A204.1 (cell line): ENCODE results near the gene IFI44L.

ENCODE experiments used
- FAIRE-seq: peaks from 2 replicates; lab custom pipeline; 2012; peaks lifted over from hg19 to GRCh38; lab: Jason Lieb, UNC

IFI44L gene

DNA sequence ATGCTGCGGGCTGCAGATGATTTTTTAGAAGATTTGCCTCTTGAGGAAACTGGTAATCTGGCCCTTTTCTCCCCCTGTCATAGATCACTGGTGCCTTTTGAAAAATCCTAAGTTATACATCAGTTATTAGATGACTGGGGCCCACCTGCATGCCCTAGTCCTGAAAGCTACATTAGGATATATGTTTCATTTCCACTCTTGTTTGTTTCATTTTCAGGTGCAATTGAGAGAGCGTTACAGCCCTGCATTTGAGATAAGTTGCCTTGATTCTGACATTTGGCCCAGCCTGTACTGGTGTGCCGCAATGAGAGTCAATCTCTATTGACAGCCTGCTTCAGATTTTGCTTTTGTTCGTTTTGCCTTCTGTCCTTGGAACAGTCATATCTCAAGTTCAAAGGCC, 21.3 kb downstream of the IFI44L start:
- FAIRE-seq, result no peak

DNA sequence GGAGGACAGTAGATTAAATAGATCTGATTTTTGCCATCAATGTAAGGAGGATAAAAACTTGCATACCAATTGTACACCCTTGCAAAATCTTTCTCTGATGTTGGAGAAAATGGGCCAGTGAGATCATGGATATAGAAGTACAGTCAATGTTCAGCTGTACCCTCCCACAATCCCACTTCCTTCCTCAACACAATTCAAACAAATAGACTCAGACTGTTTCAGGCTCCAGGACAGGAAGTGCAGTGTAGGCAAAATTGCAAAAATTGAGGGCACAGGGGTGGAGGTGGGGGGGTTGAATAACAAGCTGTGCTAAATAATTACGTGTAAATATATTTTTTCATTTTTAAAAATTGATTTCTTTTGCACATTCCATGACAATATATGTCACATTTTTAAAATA, 25.5 kb downstream of the IFI44L start:
- FAIRE-seq, result no peak

DNA sequence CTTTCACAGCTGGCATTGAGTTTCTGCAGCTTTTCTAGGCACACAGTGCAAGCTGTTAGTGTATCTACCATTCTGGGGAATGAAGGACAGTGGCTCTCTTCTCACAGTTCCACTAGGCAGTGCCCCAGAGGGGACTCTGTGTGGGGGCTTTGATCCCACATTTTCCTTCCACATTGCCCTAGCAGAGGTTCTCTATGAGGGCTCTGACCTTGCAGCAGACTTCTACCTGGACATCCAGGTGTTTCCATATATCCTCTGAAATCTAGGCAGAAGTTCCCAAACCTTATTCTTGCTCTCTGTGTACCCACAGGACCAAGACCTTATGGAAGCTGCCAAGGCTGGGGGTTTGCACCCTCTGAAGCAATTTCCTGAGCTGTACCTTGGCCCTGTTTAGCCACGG, 27.0 kb downstream of the IFI44L start:
- FAIRE-seq, result no peak

DNA sequence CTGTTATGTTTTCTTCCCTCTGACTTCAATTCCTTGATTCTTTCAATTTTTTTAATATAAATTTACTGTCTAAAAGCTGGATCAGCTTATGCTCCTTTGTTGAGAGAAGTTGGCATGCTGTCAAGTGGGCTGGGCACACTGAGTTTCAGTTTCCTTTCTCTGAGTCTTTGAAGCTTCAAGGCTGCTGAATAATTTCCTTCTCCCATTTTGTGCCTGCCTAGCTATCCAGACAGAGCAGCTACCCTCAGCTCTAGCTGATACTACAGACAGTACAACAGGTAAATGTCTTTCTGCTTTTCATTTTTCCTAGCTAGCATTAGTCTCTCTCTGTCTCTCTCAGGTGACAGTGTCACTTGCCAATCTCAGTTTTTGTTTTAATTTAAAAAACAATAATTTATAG, 29.4 kb downstream of the IFI44L start, which contains the start of gene IFI44:
Gene IFI44 (plus strand): TSS at position 204 of the 400 bp plus-strand sequence. CDS start 365 bp downstream, outside the sequence.
- FAIRE-seq, result no peak

DNA sequence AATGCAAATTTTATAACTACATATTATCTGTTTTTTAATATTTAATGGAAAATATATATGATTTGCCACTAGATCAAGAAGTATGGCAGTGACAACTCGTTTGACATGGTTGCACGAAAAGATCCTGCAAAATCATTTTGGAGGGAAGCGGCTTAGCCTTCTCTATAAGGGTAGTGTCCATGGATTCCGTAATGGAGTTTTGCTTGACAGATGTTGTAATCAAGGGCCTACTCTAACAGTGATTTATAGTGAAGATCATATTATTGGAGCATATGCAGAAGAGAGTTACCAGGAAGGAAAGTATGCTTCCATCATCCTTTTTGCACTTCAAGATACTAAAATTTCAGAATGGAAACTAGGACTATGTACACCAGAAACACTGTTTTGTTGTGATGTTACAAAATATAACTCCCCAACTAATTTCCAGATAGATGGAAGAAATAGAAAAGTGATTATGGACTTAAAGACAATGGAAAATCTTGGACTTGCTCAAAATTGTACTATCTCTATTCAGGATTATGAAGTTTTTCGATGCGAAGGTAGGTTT, 29.9 kb downstream of the IFI44L start:
- FAIRE-seq, result no peak

DNA sequence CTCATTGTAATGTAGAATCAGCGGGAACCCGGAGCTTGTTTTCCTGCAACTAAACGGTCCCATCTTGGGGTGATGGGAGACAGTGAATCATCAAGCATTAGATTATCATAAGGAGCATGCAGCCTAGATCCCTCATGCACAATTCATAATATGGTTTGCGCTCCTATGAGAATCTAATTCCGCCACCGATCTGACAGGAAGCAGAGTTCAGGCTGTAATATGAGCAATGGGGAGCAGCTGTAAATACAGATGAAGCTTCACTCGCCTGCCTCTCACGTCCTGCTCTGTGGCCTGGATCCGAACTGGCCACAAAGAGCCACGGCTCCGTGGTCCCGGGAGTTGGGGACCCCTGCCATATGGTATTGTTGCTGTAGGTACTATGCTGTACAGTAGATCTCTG, 31.0 kb downstream of the IFI44L start:
- FAIRE-seq, result no peak

DNA sequence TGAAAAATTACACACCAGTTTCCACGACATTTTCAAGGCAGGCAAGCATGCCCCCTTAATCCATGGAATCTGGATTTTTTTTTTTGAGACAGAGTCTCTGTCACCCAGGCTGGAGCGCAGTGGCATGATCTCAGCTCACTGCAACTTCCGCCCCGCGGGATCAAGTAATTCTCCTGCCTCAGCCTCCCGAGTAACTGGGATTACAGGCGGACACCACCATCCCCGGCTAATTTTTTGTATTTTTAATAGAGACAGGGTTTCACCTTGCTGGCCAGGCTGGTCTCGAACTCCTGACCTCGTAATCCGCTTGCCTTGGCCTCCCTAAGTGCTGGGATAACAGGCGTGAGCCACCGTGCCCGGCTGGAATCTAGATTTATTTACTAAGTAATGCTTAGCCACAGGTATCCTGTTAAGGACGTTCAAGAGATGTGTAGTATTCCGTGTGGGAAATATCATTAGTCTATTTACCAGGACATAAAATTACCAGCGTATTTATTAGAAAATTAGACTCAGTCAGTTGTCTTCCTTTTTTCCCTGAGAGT, 31.8 kb downstream of the IFI44L start:
- FAIRE-seq, result no peak

DNA sequence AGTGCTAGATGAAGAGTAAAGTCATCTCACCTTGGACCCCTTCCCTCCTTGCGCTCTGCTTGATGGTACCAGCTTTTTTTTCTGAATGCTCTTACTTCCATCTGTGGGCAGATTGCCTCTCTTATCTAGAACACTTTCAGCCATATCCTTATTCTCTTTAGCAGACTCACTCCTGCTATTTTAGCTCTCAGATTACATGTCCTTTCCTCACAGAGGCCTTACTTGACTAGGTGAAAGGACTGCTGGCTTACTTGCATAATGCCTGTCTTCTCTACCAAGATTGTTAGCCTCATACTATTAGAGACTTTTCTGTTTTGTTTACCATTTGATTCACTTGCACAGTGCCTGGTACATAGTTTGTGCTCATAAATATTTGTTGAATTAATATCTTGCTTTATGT, 38.7 kb downstream of the IFI44L start:
- no peak for FAIRE-seq

DNA sequence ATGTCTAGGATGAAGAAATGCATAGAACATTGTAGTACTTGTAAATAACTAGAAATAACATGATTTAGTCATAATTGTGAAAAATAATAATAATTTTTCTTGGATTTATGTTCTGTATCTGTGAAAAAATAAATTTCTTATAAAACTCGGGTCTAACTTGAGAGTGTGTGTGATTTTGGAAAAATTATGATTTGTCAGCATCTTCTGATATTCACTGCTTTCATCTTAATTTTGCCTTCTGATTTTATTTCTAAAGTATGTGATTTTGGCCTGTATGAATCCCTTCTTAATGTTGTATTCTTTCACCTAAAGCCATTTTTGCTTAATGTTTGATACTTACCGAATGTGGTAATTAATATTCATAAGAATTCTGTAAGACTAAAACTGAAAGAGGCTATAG, 43.7 kb downstream of the IFI44L start:
- no peak for FAIRE-seq

DNA sequence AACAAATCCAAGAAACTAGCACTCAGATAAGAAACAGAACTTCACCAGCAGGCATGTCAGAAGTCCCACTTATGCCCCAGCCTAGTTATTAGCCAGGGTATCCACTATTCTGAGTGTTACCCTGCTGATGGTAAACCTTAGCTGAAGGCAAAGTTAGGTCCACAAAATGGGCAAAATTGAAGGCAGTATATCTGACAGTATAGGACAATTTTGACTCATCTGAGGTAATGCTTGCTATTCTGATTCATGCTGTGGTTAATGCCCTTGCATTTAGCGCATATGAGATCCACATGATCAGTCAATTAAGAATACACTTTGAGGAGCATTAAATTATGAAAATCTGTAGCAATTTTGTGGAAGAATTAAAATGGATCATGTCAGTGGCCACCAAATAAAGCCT, 44.5 kb downstream of the IFI44L start:
- FAIRE-seq, result no peak

DNA sequence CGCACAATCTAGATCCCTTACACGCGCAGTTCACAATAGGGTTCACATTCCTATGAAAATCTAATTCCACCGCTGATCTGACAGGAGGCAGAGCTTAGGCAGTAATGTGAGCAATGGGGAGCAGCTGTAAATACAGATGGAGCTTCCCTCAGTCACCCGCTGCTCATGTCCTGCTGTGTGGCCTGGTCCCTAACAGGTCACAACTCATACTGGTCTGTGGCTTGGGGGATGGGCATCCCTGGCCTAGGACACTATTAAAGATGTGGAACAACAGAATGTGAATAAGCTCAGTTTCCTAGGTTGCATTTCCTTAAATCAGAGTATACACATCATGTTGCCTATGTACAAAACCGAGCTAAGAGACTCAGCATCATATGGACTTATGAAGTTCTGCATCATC, 45.6 kb downstream of the IFI44L start:
- no peak for FAIRE-seq

DNA sequence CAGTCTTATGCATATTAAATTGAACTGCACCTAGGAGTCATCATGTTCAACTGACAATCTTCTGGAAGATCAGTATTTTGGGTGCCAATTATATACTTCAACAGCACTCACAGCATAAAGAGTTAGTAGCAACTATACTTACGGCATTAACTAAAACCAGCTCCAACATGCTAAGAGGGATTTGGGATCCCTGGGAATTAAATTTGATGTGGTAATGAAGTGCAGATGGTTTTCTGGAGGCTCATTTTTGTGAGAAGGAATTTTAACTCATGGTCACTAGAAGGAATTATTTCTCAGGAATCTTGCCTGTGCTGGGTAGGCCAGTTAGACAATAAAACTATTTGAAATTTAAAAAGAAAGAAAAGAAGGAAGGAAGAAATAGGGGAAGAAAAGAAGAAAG, 47.7 kb downstream of the IFI44L start:
- no peak for FAIRE-seq

DNA sequence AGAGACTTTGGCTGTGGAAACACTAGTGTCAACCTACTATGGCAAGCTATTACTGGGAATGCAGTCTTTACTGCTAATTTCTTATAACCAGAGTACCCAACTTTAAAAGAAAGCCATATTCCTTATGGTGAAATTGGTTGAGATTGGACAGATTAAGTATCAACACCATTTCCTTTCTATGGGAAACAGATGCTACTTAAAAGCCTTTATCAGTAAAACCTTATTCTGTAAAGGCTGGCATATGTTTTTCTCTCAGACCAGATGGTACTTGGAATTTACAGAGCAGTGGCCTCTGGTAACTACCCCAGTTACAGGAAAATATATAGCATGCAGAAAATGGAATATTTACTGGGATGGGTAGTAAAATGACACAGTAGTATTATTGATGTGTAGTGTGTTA, 48.2 kb downstream of the IFI44L start:
- FAIRE-seq, result no peak

DNA sequence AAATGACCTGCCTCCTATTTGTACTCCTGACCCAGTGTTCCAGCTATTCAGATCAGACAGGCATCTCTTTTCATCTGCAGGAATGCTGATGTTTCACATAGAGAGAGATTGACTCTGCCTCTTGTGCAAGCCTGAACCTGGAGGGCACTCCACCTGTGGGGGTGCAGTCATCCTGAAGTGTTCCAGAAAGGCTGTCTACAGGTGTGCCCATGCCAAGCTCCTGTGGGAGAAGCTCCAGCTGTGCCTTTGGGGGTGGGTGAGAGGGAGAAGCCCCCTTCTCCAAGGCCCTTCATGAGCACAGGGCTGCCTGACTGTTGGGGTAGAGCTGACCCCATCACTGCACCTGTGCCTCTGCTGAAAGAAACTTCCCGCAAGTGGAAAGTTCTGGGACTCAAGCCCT, 52.2 kb downstream of the IFI44L start:
- FAIRE-seq, result no peak

DNA sequence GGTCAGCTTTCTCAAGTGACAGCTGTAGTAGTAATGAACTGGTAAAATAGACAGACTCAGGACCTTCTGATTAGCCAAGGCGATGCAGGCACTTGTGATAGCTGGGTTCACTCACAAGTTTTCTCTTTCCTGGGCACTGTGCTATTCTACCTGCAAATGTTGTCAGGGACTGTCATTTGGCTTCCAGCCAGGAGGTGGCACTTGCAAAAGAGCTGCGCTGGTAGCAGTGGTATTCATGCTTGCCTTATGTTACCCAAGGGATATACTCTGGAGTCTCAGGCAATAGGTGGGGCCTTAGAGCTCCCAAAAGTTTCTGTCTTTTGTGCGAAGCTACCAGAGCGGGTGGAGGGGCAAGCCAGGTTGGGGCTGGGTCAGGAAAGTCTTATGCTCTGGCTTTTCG, 52.9 kb downstream of the IFI44L start:
- no peak for FAIRE-seq

DNA sequence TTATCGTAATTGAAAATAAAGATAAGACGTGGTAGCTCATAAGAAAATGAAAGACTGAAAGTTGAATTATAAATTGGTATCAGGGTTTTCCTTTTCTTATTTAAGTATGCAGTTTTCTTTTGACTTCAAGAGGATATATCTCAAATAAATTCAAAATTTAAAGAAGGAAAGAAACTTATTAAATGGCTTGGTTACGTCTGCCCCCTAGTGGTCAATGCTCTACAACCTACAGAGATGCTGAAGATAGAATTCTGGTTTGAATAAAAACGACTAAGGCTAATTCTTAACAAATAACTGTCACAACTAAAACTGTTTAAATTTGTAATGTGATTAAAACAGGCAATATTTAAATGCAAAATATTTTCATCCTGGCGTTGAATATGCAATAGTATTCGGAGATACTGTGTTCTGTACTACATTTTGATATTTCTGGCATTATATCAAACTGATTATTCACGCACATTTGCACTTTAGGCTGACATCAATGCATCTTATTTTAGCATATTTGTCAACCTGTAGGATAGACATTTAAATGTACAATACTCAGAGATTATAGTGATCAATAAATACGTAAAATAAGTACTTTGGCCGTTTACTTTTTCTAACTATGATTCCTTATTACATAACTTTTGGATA, 56.2 kb downstream of the IFI44L start:
- peak; percentile 98 for FAIRE-seq

DNA sequence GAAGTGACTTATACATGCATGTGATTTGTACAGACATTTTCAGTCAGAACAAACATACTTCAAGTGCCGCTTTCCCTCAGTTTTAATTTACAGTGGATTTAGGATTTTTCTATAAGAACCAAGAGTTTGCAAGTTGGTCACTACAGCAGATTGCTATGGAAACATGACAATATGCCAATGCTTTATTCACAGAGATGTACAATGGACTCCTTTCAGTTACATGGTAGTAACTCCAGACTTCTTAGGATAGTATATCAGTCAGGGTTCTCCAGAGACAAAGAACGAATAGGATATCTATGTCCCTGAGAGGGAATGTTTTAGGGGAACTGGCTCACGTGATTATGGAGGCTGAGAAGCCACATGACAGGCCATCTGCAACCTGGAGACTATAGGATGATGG, 56.7 kb downstream of the IFI44L start:
- FAIRE-seq, result no peak

DNA sequence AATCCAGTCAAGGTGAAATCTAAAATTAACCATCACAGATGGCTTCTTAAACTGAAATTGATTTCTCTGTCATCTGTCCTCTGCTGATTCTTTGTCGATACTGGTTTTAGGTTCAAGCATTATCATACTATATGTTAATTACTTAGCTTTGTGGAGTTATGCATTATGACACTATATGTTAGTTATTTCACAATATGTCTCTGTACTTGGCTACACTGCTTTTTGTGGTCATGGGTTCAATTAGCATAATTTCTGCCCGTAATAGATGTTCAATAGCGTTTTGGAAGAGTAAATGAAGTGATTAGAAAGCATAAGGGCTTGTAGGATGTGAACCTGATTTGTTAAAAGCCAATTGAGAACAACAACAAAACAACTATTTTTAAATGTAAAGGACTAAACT, 57.5 kb downstream of the IFI44L start:
- FAIRE-seq, result no peak

DNA sequence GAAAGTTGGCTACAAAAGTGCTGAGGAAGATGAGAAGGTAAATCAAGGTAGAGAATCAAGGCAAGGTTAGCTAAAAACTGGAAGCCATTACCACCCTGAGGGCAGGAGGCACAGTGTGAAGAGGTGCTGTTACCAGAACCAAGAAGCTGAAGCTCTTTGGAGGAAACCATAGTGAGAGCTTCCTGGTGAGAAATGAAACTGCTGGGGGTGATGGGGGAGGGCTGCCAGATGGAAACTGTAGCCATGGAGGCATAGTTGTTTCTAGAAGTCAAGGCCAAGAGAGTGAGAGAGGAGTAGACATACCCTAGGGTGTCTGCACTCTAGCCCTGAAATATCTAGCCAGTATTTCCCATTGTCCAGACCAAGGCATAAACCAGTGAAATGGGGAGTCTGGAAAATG, 58.1 kb downstream of the IFI44L start:
- FAIRE-seq, result no peak

DNA sequence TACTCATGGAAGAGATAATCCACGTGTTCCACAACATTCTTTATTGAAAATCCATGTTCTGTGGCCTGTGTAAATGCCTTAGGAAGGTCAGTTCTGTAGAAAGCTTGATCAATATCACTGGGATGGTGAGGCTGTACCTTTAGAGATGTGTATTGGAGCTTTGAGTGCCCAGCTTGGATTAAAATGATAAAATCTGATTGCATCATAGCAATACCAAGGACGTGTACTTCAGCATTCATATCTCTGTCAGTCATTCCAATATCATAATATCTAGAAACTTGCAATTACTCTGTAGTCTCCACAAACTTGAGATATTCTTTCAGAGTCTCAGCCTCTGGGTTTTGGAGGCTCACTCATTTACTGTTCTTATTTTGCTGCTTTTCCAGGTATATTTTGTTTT, 61.0 kb downstream of the IFI44L start:
- no peak for FAIRE-seq

DNA sequence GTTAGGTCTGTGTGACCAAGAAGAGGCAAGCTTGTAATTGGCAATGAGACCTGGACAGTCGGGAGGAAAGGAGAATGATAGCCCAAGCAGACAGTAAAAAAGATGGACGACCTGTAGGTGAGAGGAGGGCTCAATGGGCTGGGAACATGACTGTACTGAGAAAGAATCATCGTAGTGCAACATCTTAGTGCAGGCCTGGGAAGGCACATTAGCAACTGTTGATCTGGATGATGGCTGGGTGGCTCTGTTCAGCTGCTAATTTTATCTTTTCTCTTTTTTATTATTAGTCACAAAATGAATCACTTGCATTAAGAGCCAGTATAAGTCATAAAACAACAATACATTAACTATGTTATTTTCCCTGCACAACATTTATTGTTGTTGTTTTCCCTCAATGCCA, 62.2 kb downstream of the IFI44L start:
- FAIRE-seq, result no peak

DNA sequence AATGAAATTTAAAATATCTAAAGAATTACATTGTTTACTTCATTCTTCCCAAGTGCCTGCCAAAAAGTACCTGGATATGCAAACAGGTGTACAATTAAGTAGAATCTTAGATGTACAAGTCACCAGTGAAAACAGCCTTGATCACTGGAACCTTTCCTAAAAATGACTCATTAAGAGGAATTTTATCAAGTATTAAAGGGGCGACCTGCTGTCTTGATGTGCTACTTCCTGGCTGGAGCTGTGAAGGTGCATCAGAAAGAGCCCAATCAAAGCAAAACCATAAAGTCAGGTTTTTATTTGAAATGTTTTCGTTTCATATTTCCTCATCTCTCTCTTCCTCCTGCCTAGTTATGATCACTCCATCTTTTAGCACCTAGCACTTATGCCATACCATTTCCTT, 62.8 kb downstream of the IFI44L start:
- no peak for FAIRE-seq

DNA sequence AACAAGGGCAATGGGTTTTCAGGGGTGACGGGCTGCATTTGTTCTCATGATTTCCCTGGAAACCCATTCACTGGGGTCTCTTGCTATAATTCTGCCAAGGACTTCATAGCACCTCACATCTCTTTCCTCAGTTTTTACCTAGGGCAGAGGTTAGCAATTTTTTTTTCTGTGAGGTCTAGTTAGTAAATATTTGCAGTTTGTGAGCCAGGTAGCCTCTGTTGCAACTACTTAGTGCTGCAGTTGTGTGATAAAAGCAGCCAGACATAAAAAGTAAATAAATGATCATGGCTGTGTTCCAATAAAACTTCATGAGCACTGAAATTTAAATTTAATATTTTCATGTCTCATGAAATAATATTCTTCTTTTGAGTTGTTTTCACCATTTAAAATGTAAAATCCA, 67.1 kb downstream of the IFI44L start:
- no peak for FAIRE-seq

DNA sequence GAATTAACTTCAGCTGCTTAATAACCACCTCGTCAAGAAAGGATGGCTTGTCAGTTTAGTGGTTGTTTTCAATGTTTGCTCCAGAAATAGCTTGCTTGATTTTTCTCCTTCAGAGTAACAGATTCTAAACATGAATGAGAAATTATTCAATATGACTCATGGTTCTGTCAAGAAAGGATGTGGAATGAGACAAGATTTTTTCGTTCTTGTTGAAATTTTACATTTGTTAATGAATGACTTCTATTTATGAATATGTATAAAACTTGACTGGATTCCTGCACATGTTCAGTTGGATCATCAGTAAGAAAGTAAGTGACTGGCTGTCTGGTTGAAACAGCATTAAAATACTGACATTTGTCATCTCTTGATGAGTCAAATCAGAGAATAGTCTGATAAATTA, 67.7 kb downstream of the IFI44L start:
- no peak for FAIRE-seq
